ENCODE results near the gene CBX8. TPM values are rescaled to one million over a fixed set of nuclear protein-coding genes. Genes with fewer than 3 reads are reported as not detected.

Gene CBX8
- total RNA-seq, 4 donors from 2014 or later = 0.84 to 4.2 (median 0.87) TPM; not detected in 1

GRCh38 chr17:79824234-79824633, 27.4 kb upstream of the CBX8 start:
- TF ChIP-seq POLR2A (IDR thresholded peaks at IDR 0.05) = no peak
- no peak for TF ChIP-seq EP300 (IDR thresholded peaks at IDR 0.05)
- TF ChIP-seq CTCF (IDR thresholded peaks at IDR 0.05) = no peak
- 96% methylated on average over 17 of the region's 17 CpGs for WGBS, 2 donors
- no peak overlapping the region for H3K4me3 ChIP-seq
- H3K9me3 ChIP-seq = no peaks in the 10 kb centered on the region
- H3K27me3 ChIP-seq = peaks cover 0 to 10% of the 10 kb centered on the region in 2 donors
- H3K27ac ChIP-seq = no peak overlapping the region
- DNase-seq (ENCODE audit: low spot score in 2 of 2) = no peak
- H3K36me3 ChIP-seq = no peaks in the 10 kb centered on the region
- no peaks in the 10 kb centered on the region for H3K4me1 ChIP-seq

DNA sequence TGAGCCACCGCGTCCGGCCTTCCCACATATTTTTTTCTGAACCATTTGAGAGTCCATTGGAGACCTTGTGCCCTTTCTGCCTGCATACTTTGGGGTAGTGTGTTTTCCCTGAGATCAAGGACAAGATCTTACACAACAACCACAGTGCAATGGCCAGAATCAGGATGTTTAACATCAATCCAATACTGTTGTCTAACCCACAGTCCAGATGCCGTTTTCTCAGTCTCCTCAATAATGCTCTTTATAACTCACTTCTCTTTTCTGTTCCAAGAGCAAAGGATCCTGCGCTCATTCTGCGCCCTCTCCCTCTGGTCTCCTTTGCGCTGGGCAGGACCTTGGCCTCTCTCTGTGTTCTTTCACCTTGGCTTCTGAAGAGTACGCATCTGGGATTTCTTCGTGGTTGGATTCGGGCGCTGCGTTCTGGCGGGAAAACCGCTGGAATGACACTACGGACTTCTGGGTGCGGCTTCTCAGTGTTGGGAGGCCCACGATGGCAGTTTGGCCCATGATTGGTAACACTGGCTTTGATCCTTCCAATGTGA, 25.8 kb upstream of the CBX8 start:
- WGBS, 2 donors = 93 to 94% methylated on average over 17 of the region's 17 CpGs
- H3K36me3 ChIP-seq = no peaks in the 10 kb centered on the region

GRCh38 chr17:79821331-79822095, 24.6 kb upstream of the CBX8 start:
- Histone ChIP-seq H3K9me3 (no peaks in the 10 kb centered on the region), H3K27me3 (peaks cover 0 to 26% of the 10 kb centered on the region in 2 donors), H3K4me1 (no peaks in the 10 kb centered on the region), H3K36me3 (no peaks in the 10 kb centered on the region), H3K27ac (no peak overlapping the region), H3K4me3 (no peak overlapping the region)
- no peak for TF ChIP-seq EP300 (IDR thresholded peaks at IDR 0.05)
- WGBS, 2 donors = 91% methylated on average over 10 to 12 of the region's 12 CpGs
- no peak for DNase-seq (ENCODE audit: low spot score in 2 of 2)

More for the DNA sequence above, 25.8 kb upstream of the CBX8 start:
- TF ChIP-seq EP300 (IDR thresholded peaks at IDR 0.05) (no peak), CTCF (IDR thresholded peaks at IDR 0.05) (no peak), POLR2A (IDR thresholded peaks at IDR 0.05) (no peak)
- no peak for DNase-seq (ENCODE audit: low spot score in 2 of 2)
- H3K27me3 ChIP-seq = peaks cover 0 to 14% of the 10 kb centered on the region in 2 donors
- no peak overlapping the region for H3K4me3 ChIP-seq
- H3K9me3 ChIP-seq = no peaks in the 10 kb centered on the region
- no peak overlapping the region for H3K27ac ChIP-seq
- no peaks in the 10 kb centered on the region for H3K4me1 ChIP-seq

DNA sequence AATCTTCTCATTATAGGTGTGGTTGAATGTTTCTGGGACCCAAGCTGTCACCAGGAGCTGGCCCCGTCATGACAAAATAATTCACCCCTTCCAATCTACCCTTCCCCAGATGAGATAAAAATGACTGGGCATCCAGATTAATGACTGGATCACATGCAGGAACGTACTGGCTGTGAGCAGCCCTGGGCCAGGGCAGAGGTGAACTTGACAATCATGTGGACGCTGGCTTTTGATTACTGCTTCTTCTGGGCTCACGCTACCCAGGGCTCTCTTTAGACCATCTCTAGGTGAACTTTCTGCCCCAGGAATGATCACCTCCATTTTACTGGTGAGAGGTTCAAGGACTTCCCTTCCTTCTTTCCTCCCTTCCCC, 24.1 kb upstream of the CBX8 start:
- Histone ChIP-seq H3K9me3 (no peaks in the 10 kb centered on the region), H3K27ac (no peak overlapping the region), H3K4me1 (no peaks in the 10 kb centered on the region), H3K36me3 (no peaks in the 10 kb centered on the region), H3K4me3 (no peak overlapping the region), H3K27me3 (peaks cover 0 to 32% of the 10 kb centered on the region in 2 donors)
- WGBS, 2 donors = 81 to 89% methylated on average over 4 of the region's 4 CpGs
- DNase-seq (ENCODE audit: low spot score in 2 of 2) = no peak
- no peak for TF ChIP-seq POLR2A (IDR thresholded peaks at IDR 0.05)
- no peak for TF ChIP-seq EP300 (IDR thresholded peaks at IDR 0.05)
- TF ChIP-seq CTCF (IDR thresholded peaks at IDR 0.05) = no peak

GRCh38 chr17:79819534-79820276, 22.8 kb upstream of the CBX8 start:
- no peaks in the 10 kb centered on the region for H3K36me3 ChIP-seq
- H3K27ac ChIP-seq = no peak overlapping the region
- TF ChIP-seq POLR2A (IDR thresholded peaks at IDR 0.05) (no peak), CTCF (IDR thresholded peaks at IDR 0.05) (no peak), EP300 (IDR thresholded peaks at IDR 0.05) (no peak)
- no peak for DNase-seq (ENCODE audit: low spot score in 2 of 2)
- H3K4me3 ChIP-seq = no peak overlapping the region
- no peaks in the 10 kb centered on the region for H3K9me3 ChIP-seq
- H3K27me3 ChIP-seq = peaks cover 0 to 36% of the 10 kb centered on the region in 2 donors
- 84 to 92% methylated on average over 13 of the region's 13 CpGs for WGBS, 2 donors
- peaks cover 0 to 11% (median 7%) of the 10 kb centered on the region in 4 donors for H3K4me1 ChIP-seq
